ENCODE measurements around the gene COG4.

Gene COG4

GRCh38 chr16:70510216-70510615 is 13.1 kb downstream of the COG4 start:
- Mint-ChIP-seq H3K36me3 (ENCODE audit: low read depth) (peaks cover 43% of the 10 kb centered on the region), H3K27ac (no peak overlapping the region), H3K27me3 (ENCODE audit: low read depth, poor library complexity) (no peaks in the 10 kb centered on the region), H3K9me3 (no peaks in the 10 kb centered on the region), H3K4me1 (no peaks in the 10 kb centered on the region), H3K4me3 (no peak overlapping the region)
- no peak for DNase-seq
- TF ChIP-seq, protein P1, sequence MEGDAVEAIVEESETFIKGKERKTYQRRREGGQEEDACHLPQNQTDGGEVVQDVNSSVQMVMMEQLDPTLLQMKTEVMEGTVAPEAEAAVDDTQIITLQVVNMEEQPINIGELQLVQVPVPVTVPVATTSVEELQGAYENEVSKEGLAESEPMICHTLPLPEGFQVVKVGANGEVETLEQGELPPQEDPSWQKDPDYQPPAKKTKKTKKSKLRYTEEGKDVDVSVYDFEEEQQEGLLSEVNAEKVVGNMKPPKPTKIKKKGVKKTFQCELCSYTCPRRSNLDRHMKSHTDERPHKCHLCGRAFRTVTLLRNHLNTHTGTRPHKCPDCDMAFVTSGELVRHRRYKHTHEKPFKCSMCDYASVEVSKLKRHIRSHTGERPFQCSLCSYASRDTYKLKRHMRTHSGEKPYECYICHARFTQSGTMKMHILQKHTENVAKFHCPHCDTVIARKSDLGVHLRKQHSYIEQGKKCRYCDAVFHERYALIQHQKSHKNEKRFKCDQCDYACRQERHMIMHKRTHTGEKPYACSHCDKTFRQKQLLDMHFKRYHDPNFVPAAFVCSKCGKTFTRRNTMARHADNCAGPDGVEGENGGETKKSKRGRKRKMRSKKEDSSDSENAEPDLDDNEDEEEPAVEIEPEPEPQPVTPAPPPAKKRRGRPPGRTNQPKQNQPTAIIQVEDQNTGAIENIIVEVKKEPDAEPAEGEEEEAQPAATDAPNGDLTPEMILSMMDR (IDR thresholded peaks at IDR 0.05) = no peak

DNA sequence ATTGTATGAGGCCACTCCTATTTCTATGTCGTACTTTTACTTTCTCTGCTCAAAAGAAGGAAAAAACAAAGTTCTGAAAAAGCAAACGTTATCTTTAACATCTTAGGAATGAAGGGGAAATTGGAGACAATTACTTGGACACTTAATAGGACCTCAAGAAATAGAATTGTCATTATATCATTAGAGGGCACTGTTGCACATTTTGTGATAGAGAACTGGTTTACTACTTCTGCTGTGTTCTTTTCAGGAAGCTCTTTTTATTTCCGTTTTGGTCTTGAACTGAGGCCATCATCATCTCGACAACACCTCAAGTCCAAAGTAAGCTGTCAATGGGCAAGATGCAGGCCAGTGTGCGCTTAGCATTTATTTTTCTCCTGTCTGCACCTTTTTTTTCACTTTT is 14.6 kb downstream of the COG4 start:
- H3K4me3 Mint-ChIP-seq = no peak overlapping the region
- H3K36me3 Mint-ChIP-seq (ENCODE audit: low read depth) = peaks cover 45% of the 10 kb centered on the region
- TF ChIP-seq, protein P1 (IDR thresholded peaks at IDR 0.05) = no peak
- DNase-seq = no peak
- no peaks in the 10 kb centered on the region for H3K4me1 Mint-ChIP-seq
- no peak overlapping the region for H3K27ac Mint-ChIP-seq
- H3K27me3 Mint-ChIP-seq (ENCODE audit: low read depth, poor library complexity) = no peaks in the 10 kb centered on the region
- no peaks in the 10 kb centered on the region for H3K9me3 Mint-ChIP-seq

- H3K9me3 Mint-ChIP-seq = no peaks in the 10 kb centered on the region
- no peak for DNase-seq
- no peaks in the 10 kb centered on the region for H3K27me3 Mint-ChIP-seq (ENCODE audit: low read depth, poor library complexity)
- no peaks in the 10 kb centered on the region for H3K4me1 Mint-ChIP-seq
- peaks cover 45% of the 10 kb centered on the region for H3K36me3 Mint-ChIP-seq (ENCODE audit: low read depth)
- TF ChIP-seq, protein P1 (IDR thresholded peaks at IDR 0.05) = no peak
- H3K27ac Mint-ChIP-seq = no peak overlapping the region
- H3K4me3 Mint-ChIP-seq = no peak overlapping the region
Observed at GRCh38 chr16:70496513-70496912, 26.8 kb downstream of the COG4 start.

GRCh38 chr16:70495425-70496182 is 27.8 kb downstream of the COG4 start:
- DNase-seq = no peak
- no peaks in the 10 kb centered on the region for H3K27me3 Mint-ChIP-seq (ENCODE audit: low read depth, poor library complexity)
- H3K9me3 Mint-ChIP-seq = no peaks in the 10 kb centered on the region
- H3K27ac Mint-ChIP-seq = no peak overlapping the region
- H3K4me1 Mint-ChIP-seq = no peaks in the 10 kb centered on the region
- TF ChIP-seq, protein P1 (IDR thresholded peaks at IDR 0.05) = no peak
- H3K4me3 Mint-ChIP-seq = no peak overlapping the region
- peaks cover 38% of the 10 kb centered on the region for H3K36me3 Mint-ChIP-seq (ENCODE audit: low read depth)

DNA sequence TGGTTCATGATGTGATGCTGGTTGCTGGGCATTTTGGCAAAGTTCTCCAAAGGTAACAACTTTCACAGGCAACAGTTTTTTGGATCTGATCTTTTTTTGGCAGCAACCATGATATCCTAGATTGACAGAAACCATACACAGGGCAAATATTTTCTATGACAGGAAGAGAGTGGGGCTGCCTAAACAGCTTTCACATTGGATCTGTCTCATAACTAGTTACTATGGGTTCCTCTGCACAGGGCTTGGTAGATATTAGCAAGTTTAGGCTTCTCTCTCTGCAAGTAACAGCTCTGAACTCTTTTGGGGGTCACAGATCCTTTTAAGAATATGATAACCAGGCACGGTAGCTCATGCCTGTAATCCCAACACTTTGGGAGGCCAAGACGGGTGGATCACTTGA is 28.6 kb downstream of the COG4 start:
- H3K9me3 Mint-ChIP-seq = no peaks in the 10 kb centered on the region
- DNase-seq = no peak

More for the DNA sequence above, 28.6 kb downstream of the COG4 start:
- H3K4me1 Mint-ChIP-seq = no peaks in the 10 kb centered on the region
- H3K4me3 Mint-ChIP-seq = no peak overlapping the region
- no peak overlapping the region for H3K27ac Mint-ChIP-seq
- TF ChIP-seq, protein P1 (IDR thresholded peaks at IDR 0.05) = no peak
- H3K36me3 Mint-ChIP-seq (ENCODE audit: low read depth) = peaks cover 40% of the 10 kb centered on the region
- H3K27me3 Mint-ChIP-seq (ENCODE audit: low read depth, poor library complexity) = no peaks in the 10 kb centered on the region
